Thymus (tissue), 14 donors: ENCODE results near the gene MAPK4. TPM values are rescaled to one million over a fixed set of nuclear protein-coding genes. Genes with fewer than 3 reads are reported as not detected.
"Not testable (repeated sequence)": the region's sequence is repeated elsewhere in the genome, so short reads cannot be mapped to it uniquely, and the experiment has no call there.

Experiments used
- DNase-seq, 9 donors: peaks; one replicate each; pipeline ENCODE4 v3.0.0-alpha.2; 2013; ENCODE audit warnings: low spot score in 9 of 9, low read depth in 6 of 9, missing footprints in 1 of 9
- H3K27ac ChIP-seq, 2 donors: one replicate each; pipeline ENCODE4 v1.5.1; 2013; ENCODE audit warnings: control low read depth in 1 of 2, low read depth in 1 of 2, low read length in 1 of 2, mild to moderate bottlenecking in 1 of 2, moderate library complexity in 1 of 2
- H3K27me3 ChIP-seq, 2 donors: one replicate each; pipeline ENCODE4 v1.5.1; 2013; ENCODE audit warnings: low read length in 1 of 2; ENCODE audit not compliant: control insufficient read depth in 2 of 2, insufficient read depth in 1 of 2
- H3K36me3 ChIP-seq, 2 donors: one replicate each; pipeline ENCODE4 v1.5.1; 2013; ENCODE audit warnings: low read length in 1 of 2, mild to moderate bottlenecking in 1 of 2, moderate library complexity in 1 of 2; ENCODE audit not compliant: control insufficient read depth in 2 of 2, insufficient read depth in 2 of 2
- H3K4me1 ChIP-seq, 2 donors: one replicate each; pipeline ENCODE4 v1.5.1; 2013; ENCODE audit warnings: low read length in 2 of 2; ENCODE audit not compliant: control insufficient read depth in 2 of 2, insufficient read depth in 2 of 2
- H3K4me3 ChIP-seq, 2 donors: one replicate each; pipeline ENCODE4 v1.5.1; 2013; ENCODE audit warnings: low read length in 2 of 2, control low read depth in 1 of 2, mild to moderate bottlenecking in 1 of 2
- H3K9me3 ChIP-seq, 2 donors: one replicate each; pipeline ENCODE4 v1.5.1; 2013; ENCODE audit warnings: low read length in 1 of 2, mild to moderate bottlenecking in 1 of 2; ENCODE audit not compliant: control insufficient read depth in 2 of 2, insufficient read depth in 1 of 2
- WGBS: extraction: QIAGEN DNeasy Blood & Tissue Kit; methylation state at CpG from one replicate; pipeline ENCODE4 v1.1.7; 2013; 5-methylcytosine and 5-hydroxymethylcytosine counted together
- long read RNA-seq, 10 donors: transcript quantifications; one replicate each; lab custom pipeline, GENCODE V29; 2026
- polyA plus RNA-seq: library from polyadenylated mRNA; stranded (reverse); fragments of 200-250 nt; gene quantifications from one replicate; pipeline ENCODE4 v1.2.3, GENCODE V29; 2013
- total RNA-seq: library from RNA; stranded (reverse); fragments of 120-200 nt; gene quantifications from one replicate; pipeline ENCODE4 v1.2.4, GENCODE V29; 2013
- donor health status: healthy.

MAPK4 gene
- total RNA-seq: 6.9 TPM
- polyA plus RNA-seq: 3.1 TPM
- long read RNA-seq, donor 1: 0 reads
- long read RNA-seq, donor 2, full-length matches to known transcripts: 5 of 5 reads
- long read RNA-seq, donor 2, partial matches to known transcripts: 0 of 5 reads
- long read RNA-seq, donor 2, other reads (novel, unspliced or antisense): 0 of 5 reads
- long read RNA-seq, donor 3, partial matches to known transcripts: 12 of 12 reads
- long read RNA-seq, donor 3, other reads (novel, unspliced or antisense): 0 of 12 reads
- long read RNA-seq, donor 4, full-length matches to known transcripts: 2 of 2 reads
- long read RNA-seq, donor 4, partial matches to known transcripts: 0 of 2 reads
- long read RNA-seq, donor 4, other reads (novel, unspliced or antisense): 0 of 2 reads
- long read RNA-seq, donor 5, full-length matches to known transcripts: 1 of 1 reads
- long read RNA-seq, donor 5, partial matches to known transcripts: 0 of 1 reads
- long read RNA-seq, donor 5, other reads (novel, unspliced or antisense): 0 of 1 reads
- long read RNA-seq, donor 6, full-length matches to known transcripts: 1 of 1 reads
- long read RNA-seq, donor 6, partial matches to known transcripts: 0 of 1 reads
- long read RNA-seq, donor 6, other reads (novel, unspliced or antisense): 0 of 1 reads
- long read RNA-seq, donor 7: 0 reads
- long read RNA-seq, donor 8, full-length matches to known transcripts: 1 of 1 reads
- long read RNA-seq, donor 8, partial matches to known transcripts: 0 of 1 reads
- long read RNA-seq, donor 8, other reads (novel, unspliced or antisense): 0 of 1 reads
- long read RNA-seq, donor 9: 0 reads
- long read RNA-seq, donor 10: 0 reads

DNA sequence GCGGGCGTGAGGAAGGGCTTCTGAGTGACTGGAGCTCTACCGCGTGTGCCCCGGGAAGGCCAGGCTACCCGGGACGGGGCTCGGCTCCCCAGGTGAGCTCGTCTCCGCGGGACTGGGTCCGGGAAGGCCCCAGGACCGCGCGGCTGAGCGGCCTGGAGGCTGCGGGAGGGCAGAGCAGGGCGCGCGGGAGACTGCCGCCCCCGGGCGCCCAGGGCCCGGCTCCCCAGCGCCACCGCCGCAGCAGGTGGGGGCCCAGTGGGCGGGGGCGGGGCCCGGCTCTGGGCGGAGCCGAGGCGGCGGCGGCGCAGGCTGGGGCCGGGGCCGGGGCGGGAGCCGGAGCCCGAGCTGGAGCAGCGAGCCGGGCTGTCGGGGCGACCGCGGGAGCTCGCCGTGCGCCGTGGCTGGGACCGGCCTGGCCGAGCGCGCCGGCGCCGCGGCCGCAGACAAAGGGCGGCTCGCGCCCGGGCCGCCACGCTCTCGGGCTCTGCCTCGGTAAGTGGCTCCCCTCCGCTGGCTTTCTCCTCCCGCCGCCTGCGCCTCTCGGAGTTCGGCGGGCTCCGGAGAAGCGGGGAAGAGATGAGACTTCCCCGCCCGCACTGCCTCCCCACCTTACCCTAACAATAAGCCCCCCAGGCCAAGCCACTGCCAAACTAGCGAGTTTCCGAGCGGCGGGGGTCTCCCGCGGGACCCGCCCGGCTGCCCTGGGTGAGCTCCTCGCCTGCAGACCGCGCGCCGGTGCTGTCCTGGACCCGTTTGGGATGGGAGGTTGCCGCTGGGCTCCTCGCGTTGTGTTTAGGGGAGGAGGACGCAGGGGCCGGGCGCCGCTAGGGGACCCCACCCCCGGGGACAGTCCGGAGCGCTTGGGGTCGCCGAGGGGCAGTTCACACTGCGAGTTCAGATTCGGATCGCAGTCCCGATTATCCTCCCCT is at the start of gene MAPK4:
MAPK4 (plus strand) TSS at position 336 of the 929 bp plus-strand sequence. CDS start 103,872 bp downstream, outside the sequence.
- H3K4me1 ChIP-seq: peaks cover 0 to 4% of the 10 kb centered on the region in 2 donors
- H3K27me3 ChIP-seq: peaks cover 38 to 66% of the 10 kb centered on the region in 2 donors
- H3K36me3 ChIP-seq: no peaks in the 10 kb centered on the region
- H3K27ac ChIP-seq: peak within 1 kb of the TSS in 1 of 2 donors; percentile 18
- DNase-seq: peak in 3 of 9 donors; percentile 3 to 16 (median 6)
- no peaks in the 10 kb centered on the region for H3K9me3 ChIP-seq
- peak within 1 kb of the TSS; percentile 38 to 41 for H3K4me3 ChIP-seq
- WGBS: 2% methylated on average over 108 of the region's 109 CpGs

DNA sequence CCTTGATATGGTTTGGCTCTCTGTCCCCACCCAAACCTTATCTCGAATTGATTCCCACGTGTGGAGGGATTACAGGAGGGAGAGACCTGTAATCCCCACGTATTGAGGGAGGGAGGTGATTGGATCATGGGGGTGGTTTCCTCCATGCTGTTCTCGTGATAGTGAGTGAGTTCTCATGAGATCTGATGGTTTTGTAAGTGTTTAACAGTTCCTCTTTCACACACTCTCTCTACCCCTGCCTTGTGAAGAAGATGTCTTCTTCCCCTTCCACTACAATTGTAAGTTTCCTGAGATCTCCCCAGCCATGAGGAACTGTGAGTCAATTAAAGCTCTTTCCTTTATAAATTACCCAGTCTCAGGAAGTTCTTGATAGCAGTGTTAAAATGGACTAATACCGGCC is 42.6 kb upstream of the MAPK4 start:
- WGBS: 55% methylated on average over 5 of the region's 5 CpGs

DNA sequence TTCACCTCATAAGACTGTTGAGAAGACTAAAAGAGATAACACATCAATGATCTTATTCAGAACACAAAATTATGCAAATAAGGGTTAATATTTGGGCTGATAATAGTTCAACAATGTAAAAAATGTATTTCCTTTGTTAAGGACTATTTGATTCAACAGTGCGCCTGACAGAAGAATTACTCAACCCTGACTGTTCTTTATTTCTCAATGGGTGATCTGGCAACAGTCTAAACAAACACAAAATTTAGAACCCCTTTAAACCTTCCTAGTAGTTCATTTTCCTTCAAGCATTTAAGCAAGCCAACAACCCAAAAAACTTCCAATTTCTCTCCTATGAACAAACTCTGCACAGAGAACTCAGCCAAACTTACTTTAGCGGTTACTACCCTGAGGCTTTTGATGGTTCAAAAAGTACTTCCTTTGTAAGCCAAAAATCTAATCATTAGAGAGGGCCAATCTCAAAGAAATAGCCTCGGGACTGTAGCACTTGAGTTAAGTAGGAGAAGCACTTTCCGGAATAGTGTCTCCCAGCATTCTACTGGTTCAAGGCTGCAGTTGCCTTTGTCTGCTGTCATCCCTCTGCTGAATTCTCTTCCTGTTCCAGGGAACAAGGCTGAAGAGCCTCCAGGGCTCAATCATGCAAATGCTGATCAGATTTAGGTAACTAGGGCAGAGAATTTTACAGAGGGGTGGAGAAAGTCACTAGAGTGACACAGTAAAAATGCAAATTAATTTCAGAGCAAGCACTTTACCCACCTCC is 40.9 kb upstream of the MAPK4 start:
- Histone ChIP-seq H3K4me3 (no peak overlapping the region), H3K27me3 (no peaks in the 10 kb centered on the region), H3K27ac (no peak overlapping the region), H3K9me3 (no peaks in the 10 kb centered on the region), H3K36me3 (no peaks in the 10 kb centered on the region), H3K4me1 (no peaks in the 10 kb centered on the region)
- 96% methylated on average over 4 of the region's 4 CpGs for WGBS
- DNase-seq: no peak

More for the DNA sequence above, 42.6 kb upstream of the MAPK4 start:
- H3K36me3 ChIP-seq, H3K9me3 ChIP-seq, H3K27ac ChIP-seq, H3K4me3 ChIP-seq, DNase-seq, H3K4me1 ChIP-seq, H3K27me3 ChIP-seq: not testable (repeated sequence)

GRCh38 chr18:50523165-50523564 is 36.7 kb upstream of the MAPK4 start:
- no peak overlapping the region for H3K4me3 ChIP-seq
- no peaks in the 10 kb centered on the region for H3K9me3 ChIP-seq
- no peaks in the 10 kb centered on the region for H3K27me3 ChIP-seq
- no peak overlapping the region for H3K27ac ChIP-seq
- H3K4me1 ChIP-seq: no peaks in the 10 kb centered on the region
- DNase-seq: no peak
- H3K36me3 ChIP-seq: no peaks in the 10 kb centered on the region
- WGBS: 94% methylated on average over 6 of the region's 6 CpGs

DNA sequence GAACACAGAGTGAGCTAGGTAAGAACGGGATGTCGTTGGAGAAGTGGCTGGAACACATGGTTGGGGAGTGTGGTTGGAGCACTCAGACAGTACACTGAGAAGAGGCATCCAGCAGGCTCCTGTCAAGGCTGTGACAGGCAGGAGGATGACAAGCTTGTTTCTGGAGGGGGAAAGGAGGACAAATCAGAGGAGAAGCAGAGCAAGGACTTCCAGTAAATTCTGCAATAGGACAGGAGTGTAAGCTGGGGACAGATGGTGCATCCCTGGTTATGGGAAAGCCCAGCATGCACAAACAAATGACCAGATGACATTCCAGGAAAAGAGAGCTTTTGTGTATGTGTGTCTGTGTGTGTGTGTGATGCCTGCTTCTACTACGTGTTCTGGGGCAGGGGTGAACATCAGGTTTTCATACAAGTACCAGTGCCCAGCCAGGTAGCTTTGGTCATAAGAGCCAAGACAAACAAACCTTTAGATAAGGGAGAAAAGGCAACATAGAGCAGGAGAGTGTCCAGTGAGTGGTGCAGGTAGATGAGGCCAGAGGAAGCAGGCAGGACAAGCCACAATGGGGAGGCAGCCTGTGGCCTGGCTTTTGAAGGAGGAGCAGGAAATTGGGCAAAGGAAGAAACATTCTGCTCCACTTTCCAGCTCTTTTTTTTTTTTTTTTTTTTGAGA is 32.1 kb upstream of the MAPK4 start:
- H3K36me3 ChIP-seq: no peaks in the 10 kb centered on the region
- no peaks in the 10 kb centered on the region for H3K4me1 ChIP-seq
- no peak for DNase-seq
- no peak overlapping the region for H3K4me3 ChIP-seq
- WGBS: 97% methylated on average over 3 of the region's 3 CpGs
- H3K9me3 ChIP-seq: no peaks in the 10 kb centered on the region
- no peaks in the 10 kb centered on the region for H3K27me3 ChIP-seq
- no peak overlapping the region for H3K27ac ChIP-seq

DNA sequence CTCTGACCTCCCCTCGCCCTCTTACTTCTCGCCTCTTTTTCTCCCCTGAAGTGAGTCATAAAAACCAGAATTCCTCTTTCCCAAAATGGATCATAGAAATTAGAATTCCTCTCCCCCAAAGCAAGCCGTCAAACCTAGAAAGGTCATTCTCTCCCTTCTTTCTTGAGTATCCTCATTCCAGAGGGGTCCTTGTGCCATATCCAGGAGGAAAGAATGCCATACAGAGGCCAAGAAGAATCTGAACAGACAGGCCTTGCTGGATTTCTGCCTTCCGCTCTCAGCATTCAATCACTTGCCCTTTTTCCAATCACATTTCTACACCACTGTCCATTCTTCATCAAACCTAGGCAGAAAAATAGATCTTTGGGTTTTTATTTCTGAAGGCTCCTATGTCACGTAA is 31.1 kb upstream of the MAPK4 start:
- Histone ChIP-seq H3K36me3 (no peaks in the 10 kb centered on the region), H3K27me3 (no peaks in the 10 kb centered on the region), H3K4me3 (no peak overlapping the region), H3K9me3 (no peaks in the 10 kb centered on the region), H3K27ac (no peak overlapping the region), H3K4me1 (no peaks in the 10 kb centered on the region)
- no peak for DNase-seq
- 97% methylated on average over 5 of the region's 5 CpGs for WGBS

DNA sequence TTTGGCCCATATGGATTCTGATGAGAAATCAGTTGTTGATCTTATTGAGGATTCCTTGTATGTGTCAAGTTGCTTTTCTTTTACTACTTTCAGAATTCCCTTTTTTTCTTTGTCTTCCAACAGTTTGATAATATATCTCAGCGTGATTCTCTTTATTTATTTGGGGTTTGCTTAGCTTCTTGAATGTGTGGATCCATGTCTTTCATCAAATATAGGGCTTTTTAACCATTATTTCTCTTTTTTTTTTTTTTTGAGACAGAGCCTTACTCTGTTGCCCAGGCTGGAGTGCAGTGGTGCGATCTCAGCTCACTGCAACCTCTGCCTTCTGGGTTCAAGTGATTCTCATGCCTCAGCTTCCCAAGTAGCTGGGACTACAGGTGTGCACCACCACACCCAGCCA is 26.1 kb upstream of the MAPK4 start:
- 93% methylated on average over 2 of the region's 2 CpGs for WGBS
- H3K9me3 ChIP-seq, H3K4me1 ChIP-seq, H3K4me3 ChIP-seq, H3K36me3 ChIP-seq, DNase-seq, H3K27me3 ChIP-seq, H3K27ac ChIP-seq: not testable (repeated sequence)

DNA sequence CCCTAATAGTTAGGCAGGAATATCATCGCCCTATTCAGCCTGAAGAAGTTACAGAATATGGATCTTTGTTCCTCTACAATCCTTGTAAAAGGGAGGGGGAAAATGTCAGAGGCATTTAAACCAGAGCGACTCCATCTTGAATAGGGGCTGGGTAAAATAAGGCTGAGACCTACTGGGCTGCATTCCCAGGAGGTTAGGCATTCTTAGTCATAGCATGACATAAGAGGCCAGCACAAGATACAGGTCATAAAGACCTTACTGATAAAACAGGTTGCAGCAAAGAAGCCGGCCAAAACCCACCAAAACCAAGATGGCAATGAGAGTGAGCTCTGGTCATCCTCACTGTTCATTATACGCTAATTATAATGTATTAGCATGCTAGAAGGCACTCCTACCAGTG is 15.4 kb upstream of the MAPK4 start:
- not testable (repeated sequence) for H3K4me1 ChIP-seq, H3K9me3 ChIP-seq, H3K4me3 ChIP-seq, H3K27me3 ChIP-seq, H3K27ac ChIP-seq, DNase-seq, H3K36me3 ChIP-seq
- WGBS: 90% methylated on average over 4 of the region's 4 CpGs
